GM19023 (cell line): ENCODE results near the gene GMPPB.
"Not testable (repeated sequence)": the region's sequence is repeated elsewhere in the genome, so short reads cannot be mapped to it uniquely, and the experiment has no call there.

Experiments
- ATAC-seq: cut with Tn5 transposase; IDR thresholded peaks from one replicate; pipeline ENCODE4 v1.9.1; 2021; ENCODE audit warnings: mild to moderate bottlenecking, moderate library complexity; ENCODE audit not compliant: unreplicated experiment

The GMPPB gene

GRCh38 chr3:49723628-49724551 is at the start of gene GMPPB:
Gene GMPPB, minus strand, starts transcription at chr3:49723951. Its CDS starts 225 bp downstream, at chr3:49723726.
- ATAC-seq: peak; percentile 80

DNA sequence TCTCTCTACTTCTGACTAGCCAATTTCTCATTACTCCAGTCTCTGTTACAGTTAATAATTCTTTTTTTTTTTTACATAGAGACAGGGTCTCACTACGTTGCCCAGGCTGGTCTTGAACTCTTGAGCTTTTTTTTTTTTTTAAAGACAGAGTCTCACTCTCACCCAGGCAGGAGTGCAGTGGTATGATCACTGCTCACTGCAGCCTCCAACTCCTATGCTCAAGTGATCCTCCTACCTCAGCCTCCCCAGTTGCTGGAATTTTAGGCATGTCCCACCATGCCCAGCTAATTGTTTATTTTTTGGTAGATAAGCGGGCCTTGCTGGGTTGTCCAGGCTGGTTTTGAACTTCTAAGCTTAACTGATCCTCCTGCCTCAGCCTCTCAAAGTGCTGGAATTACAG is 49.0 kb upstream of the GMPPB start:
- ATAC-seq: no peak

- no peak for ATAC-seq
Measured at GRCh38 chr3:49771340-49771938, 47.7 kb upstream of the GMPPB start.

GRCh38 chr3:49769926-49770325 is 46.2 kb upstream of the GMPPB start:
- no peak for ATAC-seq

- ATAC-seq: no peak
Measured at GRCh38 chr3:49769286-49769915, 45.6 kb upstream of the GMPPB start.

- no peak for ATAC-seq
Measured at GRCh38 chr3:49763981-49764380, 40.2 kb upstream of the GMPPB start.

DNA sequence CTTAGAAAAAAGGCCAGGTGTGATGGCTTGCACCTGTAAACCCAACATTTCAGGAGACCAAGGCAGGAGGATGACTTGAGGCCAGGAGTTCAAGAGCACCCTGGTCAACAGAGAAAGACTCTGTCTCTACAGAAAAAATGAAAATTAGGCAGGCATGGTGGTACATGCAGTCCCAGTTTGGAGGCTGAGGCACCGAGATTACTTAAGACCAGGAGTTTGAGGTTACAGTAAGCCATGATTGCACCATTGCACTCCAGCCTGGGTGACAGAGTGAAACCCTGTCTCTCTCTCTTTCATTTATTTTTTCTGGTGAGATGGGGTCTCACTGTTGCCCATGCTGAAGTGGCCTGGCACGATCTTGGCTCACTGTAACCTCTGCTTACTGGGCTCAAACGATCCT is 37.9 kb upstream of the GMPPB start:
- no peak for ATAC-seq

DNA sequence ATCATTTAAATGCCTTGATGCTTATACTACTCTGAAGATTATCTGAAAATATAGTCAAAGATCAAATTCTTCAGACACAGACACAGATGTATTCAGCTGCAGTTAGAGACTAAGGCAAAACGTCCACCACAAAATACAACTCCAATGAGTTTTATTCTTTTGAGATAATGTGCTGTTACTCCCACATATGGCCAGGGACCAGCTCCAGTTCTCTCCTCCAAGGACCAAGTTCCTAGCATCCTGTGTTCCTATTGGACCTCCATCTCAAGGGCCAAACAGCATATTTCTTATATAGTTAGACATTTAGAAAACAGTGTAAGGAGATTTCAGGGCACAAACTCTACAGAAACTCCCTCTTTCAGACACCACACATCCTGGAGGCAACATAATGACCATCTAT is 35.5 kb upstream of the GMPPB start:
- ATAC-seq: no peak

DNA sequence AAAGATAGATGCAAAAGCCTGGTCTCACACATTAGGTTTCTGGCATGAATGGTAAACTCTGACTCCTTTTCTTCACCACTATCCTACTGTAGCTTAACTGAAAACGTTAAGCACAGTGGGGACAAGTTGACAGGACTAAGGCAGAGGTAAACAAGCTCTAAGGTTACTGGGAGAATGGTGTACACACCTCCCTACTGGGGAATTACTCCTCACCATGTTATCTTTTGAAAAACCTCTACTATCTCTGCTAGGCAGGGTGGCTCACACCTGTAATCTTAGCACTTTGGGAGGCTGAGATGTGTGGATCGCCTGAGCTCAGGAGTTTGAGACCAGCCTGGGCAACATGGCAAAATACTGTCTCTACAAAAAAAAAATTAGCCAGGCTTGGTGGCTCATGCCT is 33.4 kb upstream of the GMPPB start:
- ATAC-seq: no peak

GRCh38 chr3:49756036-49756435 is 32.3 kb upstream of the GMPPB start:
- ATAC-seq: no peak

DNA sequence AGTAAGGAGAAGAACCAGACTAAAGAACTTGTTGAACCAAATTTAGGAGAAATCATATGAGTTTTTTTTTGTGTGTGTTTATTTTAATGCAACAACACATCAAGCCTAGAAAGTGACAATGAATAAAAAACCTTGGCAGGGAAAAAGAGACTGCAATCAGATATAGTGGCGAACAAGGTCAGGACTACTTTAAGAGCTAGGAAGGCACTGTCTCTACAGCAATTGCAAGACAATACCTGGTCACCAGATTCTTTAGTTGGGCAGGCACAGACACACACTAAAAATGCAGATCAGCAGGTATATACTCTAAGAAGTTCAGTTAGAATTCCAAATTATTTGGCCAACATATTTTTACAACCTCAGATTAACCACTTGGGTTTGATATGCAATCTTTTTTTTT is 30.8 kb upstream of the GMPPB start:
- ATAC-seq: no peak

- no peak for ATAC-seq
Measured at GRCh38 chr3:49751501-49751900, 27.8 kb upstream of the GMPPB start.

DNA sequence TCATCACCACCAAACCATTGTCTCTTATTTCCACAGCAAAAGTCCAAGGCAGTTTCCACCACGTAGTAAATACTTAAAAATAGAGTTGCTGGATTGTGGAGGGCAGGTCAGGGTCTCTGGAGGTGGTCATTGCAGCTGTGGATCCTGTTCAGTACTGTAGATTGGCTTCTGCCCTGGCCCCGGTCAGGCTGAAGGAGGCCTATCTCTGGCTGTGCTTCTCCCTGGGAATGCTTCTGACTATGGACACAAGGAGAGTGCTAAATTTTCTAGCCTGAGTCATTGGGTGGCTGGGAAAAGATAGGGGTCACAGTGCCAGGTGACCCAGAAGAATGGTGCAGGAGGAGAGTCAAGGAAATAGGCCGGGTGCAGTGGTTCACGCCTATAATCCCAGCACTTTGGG is 26.3 kb upstream of the GMPPB start:
- no peak for ATAC-seq

DNA sequence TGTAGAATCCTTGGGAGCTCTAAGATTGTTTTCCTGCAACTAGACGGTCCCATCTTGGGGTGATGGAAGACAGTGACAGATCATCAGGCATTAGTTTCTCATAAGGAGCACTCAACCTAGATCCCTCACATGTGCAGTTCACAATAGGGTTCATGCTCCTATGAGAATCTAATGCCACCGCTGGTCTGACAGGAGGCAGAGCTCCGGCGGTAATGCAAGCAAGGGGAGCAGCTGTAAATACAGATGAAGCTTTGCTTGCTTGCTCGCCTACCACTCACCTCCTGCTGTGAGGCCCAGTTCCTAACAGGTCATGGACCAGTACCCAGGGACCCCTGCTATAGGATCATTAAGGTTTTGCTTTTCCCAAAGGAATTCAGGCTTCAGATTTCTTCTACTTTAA is 25.1 kb upstream of the GMPPB start:
- ATAC-seq: not testable (repeated sequence)

DNA sequence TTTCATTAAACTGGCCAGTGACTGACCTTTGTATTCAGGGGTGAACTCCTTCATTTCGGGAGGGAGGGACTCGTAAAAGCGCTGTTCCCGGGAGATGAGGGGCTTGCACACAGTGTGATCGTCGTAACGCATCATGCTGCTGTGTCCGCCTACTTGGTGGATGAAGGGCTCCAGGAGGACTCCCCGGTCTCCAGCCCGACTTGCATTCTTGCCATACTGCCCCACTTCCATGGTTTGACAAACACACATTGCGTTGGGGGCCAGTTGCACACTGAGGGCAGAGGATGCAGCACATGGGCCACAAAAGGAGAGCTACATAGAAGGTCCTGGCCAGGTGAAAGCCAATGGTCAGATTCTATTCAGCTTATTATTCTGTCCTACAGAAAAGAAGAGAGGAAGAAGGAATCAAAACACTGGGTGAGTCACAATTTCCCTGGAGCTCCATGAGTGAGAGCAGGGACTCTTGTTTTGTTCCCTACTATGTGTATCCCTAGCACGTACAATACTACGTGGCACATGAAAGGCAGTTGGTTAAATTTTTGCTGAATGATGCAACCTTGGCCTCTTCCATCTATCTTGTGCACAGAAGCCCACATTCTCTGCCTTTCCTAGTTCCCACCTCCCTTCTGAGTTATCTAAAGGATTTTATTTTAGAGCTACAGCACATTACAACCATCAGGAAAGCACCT is 24.2 kb upstream of the GMPPB start:
- no peak for ATAC-seq

GRCh38 chr3:49745986-49746385 is 22.2 kb upstream of the GMPPB start:
- no peak for ATAC-seq

DNA sequence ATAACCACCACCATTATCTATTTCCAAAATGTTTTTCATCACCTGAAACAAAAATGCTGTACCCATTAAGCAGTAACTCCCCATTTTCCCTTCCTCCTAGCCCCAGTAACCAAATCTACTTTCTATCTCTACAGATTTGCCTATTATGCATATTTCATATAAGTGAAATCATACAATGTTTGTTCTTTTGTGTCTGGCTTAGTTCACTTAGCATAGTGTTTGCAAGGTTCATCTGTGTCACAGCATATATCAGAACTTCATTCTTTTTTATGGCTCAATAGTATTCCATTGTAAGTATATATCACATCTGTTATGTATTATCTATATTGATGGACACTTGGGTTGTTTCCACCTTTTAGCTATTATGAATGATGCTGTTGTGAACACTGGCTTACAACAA is 16.7 kb upstream of the GMPPB start:
- ATAC-seq: no peak

DNA sequence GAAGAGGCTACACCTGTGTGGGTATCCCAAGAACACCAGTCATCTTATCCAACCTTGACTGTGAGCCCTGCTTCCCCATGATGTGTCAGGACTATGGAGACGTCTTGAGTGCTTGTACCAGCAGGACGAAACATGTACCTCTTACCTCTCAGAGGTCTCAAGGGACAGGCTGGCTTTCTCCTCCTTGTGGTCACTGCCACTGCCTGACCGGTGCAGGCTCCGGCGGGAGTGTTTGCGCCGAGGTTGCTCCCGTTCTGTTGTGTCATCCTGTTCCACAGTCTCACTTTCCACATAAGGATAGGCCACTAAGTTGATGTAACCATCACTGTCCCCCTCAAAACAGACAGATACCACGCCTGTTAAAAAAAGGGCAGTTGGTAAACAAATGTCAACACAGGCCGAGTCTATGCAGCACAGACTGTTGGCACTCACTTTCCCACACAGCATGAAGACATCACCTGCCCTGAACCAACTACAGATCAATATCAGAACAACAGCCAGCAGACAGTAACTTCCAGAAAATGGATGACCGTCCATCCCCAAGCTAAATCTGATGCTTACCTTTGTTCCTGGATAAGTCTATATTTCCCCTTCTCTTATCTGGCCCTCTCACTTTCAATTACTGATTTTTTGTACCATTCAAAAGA is 14.4 kb upstream of the GMPPB start:
- no peak for ATAC-seq

- ATAC-seq: no peak
Measured at GRCh38 chr3:49734752-49735151, 11.0 kb upstream of the GMPPB start.

- ATAC-seq: no peak
Measured at GRCh38 chr3:49733551-49733950, 9.8 kb upstream of the GMPPB start.

GRCh38 chr3:49732597-49732996 is 8.8 kb upstream of the GMPPB start:
- no peak for ATAC-seq
